A549 (cell line): ENCODE results near the gene CCDC188. TPM values are rescaled to one million over a fixed set of nuclear protein-coding genes. Genes with fewer than 3 reads are reported as not detected.

Experiments used
- ATAC-seq, 2 experiments: fragments of 200-7000 bp in 1 of 2; fragments of >200 bp in 1 of 2; cut with Nextera tagmentation in 1 of 2; cut with Tn5 transposase in 1 of 2; 3 replicates each; pipeline versions ENCODE4 v1.8.0 to v1.9.1; 2018 to 2020; ENCODE audit warnings: mild to moderate bottlenecking in 1 of 2, moderate library complexity in 1 of 2
- CTCF ChIA-PET: fragments of 300-600 bp; sonication (Branson Sonifier 250); formaldehyde crosslinking; extraction: SDS; loops from one replicate; lab custom pipeline; 2021; ENCODE audit warnings: antibody characterized with exemption, inconsistent platforms; lab: Yijun Ruan, JAX
- POLR2A ChIA-PET: fragments of 350-600 bp; formaldehyde crosslinking; extraction: SDS; loops from one replicate; lab custom pipeline; 2021; ENCODE audit warnings: antibody characterized with exemption, inconsistent platforms; lab: Yijun Ruan, JAX
- DNase-seq, 2 experiments: peaks; one replicate each; pipeline versions ENCODE4 v3.0.0 to v3.0.0-alpha.2; 2011 to 2016; ENCODE audit warnings: low read depth in 1 of 2, low spot score in 1 of 2
- FAIRE-seq: peaks from 2 replicates; lab custom pipeline; 2011; peaks lifted over from hg19 to GRCh38; lab: Jason Lieb, UNC
- H3K27ac ChIP-seq, 2 experiments: fragments of >200 bp; sonication (Bioruptor Twin); formaldehyde crosslinking; 3 replicates each; pipeline ENCODE4 v1.5.1; 2016 to 2017
- H3K4me1 ChIP-seq: fragments of >200 bp; sonication (Bioruptor Twin); formaldehyde crosslinking; 3 replicates; pipeline ENCODE4 v1.6.1; 2016
- H3K4me2 ChIP-seq: fragments of >200 bp; sonication (Bioruptor Twin); formaldehyde crosslinking; 3 replicates; pipeline ENCODE4 v1.6.1; 2016
- H3K4me3 ChIP-seq: fragments of >200 bp; sonication (Bioruptor Twin); formaldehyde crosslinking; 3 replicates; pipeline ENCODE4 v1.5.1; 2016
- H3K9me3 ChIP-seq: fragments of >200 bp; sonication (Bioruptor Twin); formaldehyde crosslinking; 3 replicates; pipeline ENCODE4 v1.6.1; 2016
- BHLHE40 ChIP-seq: IDR thresholded peaks from 2 replicates; pipeline ENCODE4 v1.6.1; 2012; ENCODE audit warnings: low read depth, low read length, inconsistent platforms
- CBX2 ChIP-seq: fragments of 200-600 bp; sonication (generic); IDR thresholded peaks from 2 replicates; pipeline ENCODE4 v1.6.1; 2016; ENCODE audit warnings: low read depth, mild to moderate bottlenecking, borderline replicate concordance
- EHMT2 ChIP-seq: fragments of 200-600 bp; sonication (generic); IDR thresholded peaks from 2 replicates; pipeline ENCODE4 v1.6.1; 2016; ENCODE audit warnings: antibody characterized with exemption, low read depth, mild to moderate bottlenecking, moderate library complexity
- JUN ChIP-seq, 2 experiments: fragments of >200 bp; sonication (Bioruptor Twin); formaldehyde crosslinking; IDR thresholded peaks; 2 replicates in 1 of 2; 3 replicates in 1 of 2; pipeline ENCODE4 v1.6.1; 2016 to 2017
- KDM1A ChIP-seq: fragments of 200-600 bp; sonication (generic); IDR thresholded peaks from 2 replicates; pipeline ENCODE4 v1.6.1; 2016; ENCODE audit warnings: low read depth, mild to moderate bottlenecking
- MAFK ChIP-seq: fragments of 450-650 bp; IDR thresholded peaks from 2 replicates; pipeline ENCODE4 v1.6.1; 2014; ENCODE audit not compliant: partially characterized antibody
- MAZ ChIP-seq: fragments of 150-350 bp; IDR thresholded peaks from 2 replicates; pipeline ENCODE4 v1.6.1; 2014; ENCODE audit warnings: antibody characterized with exemption, low read depth, low read length, borderline replicate concordance
- MYC ChIP-seq: IDR thresholded peaks from 2 replicates; pipeline ENCODE4 v1.6.1; 2012; ENCODE audit warnings: mild to moderate bottlenecking, inconsistent platforms, low read length, improper control_type of control experiment, borderline replicate concordance
- NFE2L2 ChIP-seq: fragments of 150-350 bp; conservative IDR thresholded peaks from 2 replicates; pipeline ENCODE4 v1.6.1; 2014; ENCODE audit warnings: low read length
- PHF8 ChIP-seq: fragments of 200-600 bp; sonication (generic); IDR thresholded peaks from 2 replicates; pipeline ENCODE4 v1.6.1; 2016; ENCODE audit warnings: low read depth, mild to moderate bottlenecking, antibody characterized with exemption, moderate library complexity, borderline replicate concordance
- POLR2A ChIP-seq: IDR thresholded peaks from 2 replicates; pipeline ENCODE4 v1.6.1; 2012; ENCODE audit warnings: mild to moderate bottlenecking, low read length
- RFX5 ChIP-seq: fragments of 450-650 bp; IDR thresholded peaks from 2 replicates; pipeline ENCODE4 v1.7.1; 2014; ENCODE audit warnings: antibody characterized with exemption, mild to moderate bottlenecking, moderate library complexity
- SREBF2 ChIP-seq: fragments of 450-650 bp; IDR thresholded peaks from 2 replicates; pipeline ENCODE4 v1.6.1; 2014; ENCODE audit warnings: mild to moderate bottlenecking, moderate library complexity
- TP53 ChIP-seq: fragments of 250-450 bp; sonication (Bioruptor Pico); IDR thresholded peaks from 2 replicates; pipeline ENCODE4 v1.5.0; 2021; ENCODE audit warnings: mild to moderate bottlenecking, moderate library complexity
- WGBS: methylation state at CpG from one replicate; pipeline ENCODE4 v1.1.6; 2017; ENCODE audit errors: missing lambda C conversion rate; 5-methylcytosine and 5-hydroxymethylcytosine counted together
- polyA plus RNA-seq, 4 experiments: library from polyadenylated mRNA; depleted of rRNA in 3 of 4; stranded (reverse); fragments of >200 nt; fragmentation: RNase III in 1 of 4; extraction: RNeasy Plus Mini Kit Qiagen cat#74134 plus additional on column Dnase treatment in 1 of 4; gene quantifications; 2 replicates in 3 of 4; 3 replicates in 1 of 4; pipeline ENCODE4 v1.2.3, GENCODE V29; 2011 to 2017
- TF ChIP-seq, protein P1 (sequence below): fragments of 150-350 bp; IDR thresholded peaks from 2 replicates; pipeline ENCODE4 v1.6.1; 2014; ENCODE audit warnings: low read depth, mild to moderate bottlenecking, low read length
- TF ChIP-seq, protein P2 (sequence below): IDR thresholded peaks from 2 replicates; pipeline ENCODE4 v1.6.1; 2012
- TF ChIP-seq, protein P3 (sequence below): fragments of >200 bp; sonication (Bioruptor Twin); formaldehyde crosslinking; IDR thresholded peaks from 3 replicates; pipeline ENCODE4 v1.5.1; 2016
- TF ChIP-seq, protein P4 (sequence below): fragments of >200 bp; sonication (Bioruptor Twin); formaldehyde crosslinking; IDR thresholded peaks from 2 replicates; pipeline ENCODE4 v1.6.1; 2016
- TF ChIP-seq, protein P5 (sequence below): fragments of 200-600 bp; sonication (generic); IDR thresholded peaks from 2 replicates; pipeline ENCODE4 v1.6.1; 2016; ENCODE audit warnings: antibody characterized with exemption, mild to moderate bottlenecking, moderate library complexity

The CCDC188 gene
- polyA plus RNA-seq, 2 of the 4 experiments (the other 2 are of a cell fraction) = not detected

DNA sequence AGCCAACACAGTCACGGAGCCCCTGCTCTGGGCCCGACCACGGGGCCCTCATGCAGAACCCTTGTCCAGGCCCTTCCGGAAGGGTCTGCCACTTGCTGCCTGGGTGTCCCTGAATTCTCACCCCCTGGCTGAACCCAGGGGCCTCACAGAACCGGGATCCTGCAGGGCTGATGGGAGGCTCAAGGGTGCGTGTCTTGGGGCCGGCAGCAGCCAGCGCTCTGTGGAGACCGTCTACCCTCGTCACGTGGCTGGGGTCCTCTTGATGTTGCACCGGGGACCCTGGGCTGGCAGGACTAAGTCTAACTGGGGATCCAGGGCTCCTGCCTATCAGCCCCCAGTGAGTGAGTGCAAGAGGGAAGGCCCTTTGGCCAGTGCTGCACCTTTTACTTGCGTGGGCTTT, 19.3 kb upstream of the CCDC188 start:
- DNase-seq = no peak
- ATAC-seq = no peak
- no peak overlapping the region for H3K4me2 ChIP-seq
- no peaks in the 10 kb centered on the region for H3K4me1 ChIP-seq
- WGBS = 65% methylated on average over 4 of the region's 13 CpGs
- no peak overlapping the region for H3K4me3 ChIP-seq
- H3K9me3 ChIP-seq = no peaks in the 10 kb centered on the region
- TF ChIP-seq KDM1A = no peak
- no peak for TF ChIP-seq EHMT2
- no peak for FAIRE-seq
- POLR2A ChIA-PET = no interaction called here
- H3K27ac ChIP-seq = no peak overlapping the region
- CTCF ChIA-PET = no interaction called here

DNA sequence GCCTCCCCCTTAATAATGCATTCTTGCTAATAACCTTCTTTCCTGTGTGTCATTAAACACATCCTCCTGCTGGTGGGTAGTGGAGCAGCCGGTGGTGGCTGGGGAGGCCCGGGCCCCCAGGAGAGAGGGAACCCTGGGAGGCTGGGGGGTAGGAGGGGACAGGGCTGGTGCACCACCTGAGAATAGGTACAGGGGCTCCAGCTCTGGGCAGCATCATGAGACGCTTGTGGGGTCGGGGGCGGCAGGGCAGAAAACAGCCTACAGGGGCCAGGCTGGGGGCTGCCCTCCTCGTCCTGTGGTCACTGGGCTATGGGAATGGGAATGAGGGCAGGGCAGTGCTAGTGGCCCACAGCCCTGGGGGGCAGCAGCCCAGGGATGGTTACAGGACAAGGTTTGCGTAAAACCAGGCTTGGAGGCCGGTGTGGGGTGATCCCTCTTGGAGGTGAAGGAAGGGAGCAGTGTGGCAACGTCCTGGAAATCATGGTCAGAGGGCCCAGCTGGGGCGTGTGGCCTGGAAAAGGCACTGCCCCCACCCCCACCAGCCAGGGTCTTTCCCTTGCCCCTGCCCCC, 18.5 kb upstream of the CCDC188 start:
- Histone ChIP-seq H3K27ac (no peak overlapping the region), H3K4me2 (no peak overlapping the region), H3K4me3 (no peak overlapping the region), H3K9me3 (no peaks in the 10 kb centered on the region)
- CTCF ChIA-PET = no interaction called here
- no peak for DNase-seq
- TF ChIP-seq, protein P1, sequence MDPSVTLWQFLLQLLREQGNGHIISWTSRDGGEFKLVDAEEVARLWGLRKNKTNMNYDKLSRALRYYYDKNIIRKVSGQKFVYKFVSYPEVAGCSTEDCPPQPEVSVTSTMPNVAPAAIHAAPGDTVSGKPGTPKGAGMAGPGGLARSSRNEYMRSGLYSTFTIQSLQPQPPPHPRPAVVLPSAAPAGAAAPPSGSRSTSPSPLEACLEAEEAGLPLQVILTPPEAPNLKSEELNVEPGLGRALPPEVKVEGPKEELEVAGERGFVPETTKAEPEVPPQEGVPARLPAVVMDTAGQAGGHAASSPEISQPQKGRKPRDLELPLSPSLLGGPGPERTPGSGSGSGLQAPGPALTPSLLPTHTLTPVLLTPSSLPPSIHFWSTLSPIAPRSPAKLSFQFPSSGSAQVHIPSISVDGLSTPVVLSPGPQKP = no peak
- TF ChIP-seq POLR2A (no peak), CBX2 (no peak), SREBF2 (no peak), PHF8 (no peak), RFX5 (no peak), MAFK (no peak), BHLHE40 (no peak), MAZ (no peak), MYC (no peak), NFE2L2 (no peak), TP53 (no peak)
- TF ChIP-seq, protein P2, sequence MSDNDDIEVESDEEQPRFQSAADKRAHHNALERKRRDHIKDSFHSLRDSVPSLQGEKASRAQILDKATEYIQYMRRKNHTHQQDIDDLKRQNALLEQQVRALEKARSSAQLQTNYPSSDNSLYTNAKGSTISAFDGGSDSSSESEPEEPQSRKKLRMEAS = no peak
- TF ChIP-seq, protein P3, sequence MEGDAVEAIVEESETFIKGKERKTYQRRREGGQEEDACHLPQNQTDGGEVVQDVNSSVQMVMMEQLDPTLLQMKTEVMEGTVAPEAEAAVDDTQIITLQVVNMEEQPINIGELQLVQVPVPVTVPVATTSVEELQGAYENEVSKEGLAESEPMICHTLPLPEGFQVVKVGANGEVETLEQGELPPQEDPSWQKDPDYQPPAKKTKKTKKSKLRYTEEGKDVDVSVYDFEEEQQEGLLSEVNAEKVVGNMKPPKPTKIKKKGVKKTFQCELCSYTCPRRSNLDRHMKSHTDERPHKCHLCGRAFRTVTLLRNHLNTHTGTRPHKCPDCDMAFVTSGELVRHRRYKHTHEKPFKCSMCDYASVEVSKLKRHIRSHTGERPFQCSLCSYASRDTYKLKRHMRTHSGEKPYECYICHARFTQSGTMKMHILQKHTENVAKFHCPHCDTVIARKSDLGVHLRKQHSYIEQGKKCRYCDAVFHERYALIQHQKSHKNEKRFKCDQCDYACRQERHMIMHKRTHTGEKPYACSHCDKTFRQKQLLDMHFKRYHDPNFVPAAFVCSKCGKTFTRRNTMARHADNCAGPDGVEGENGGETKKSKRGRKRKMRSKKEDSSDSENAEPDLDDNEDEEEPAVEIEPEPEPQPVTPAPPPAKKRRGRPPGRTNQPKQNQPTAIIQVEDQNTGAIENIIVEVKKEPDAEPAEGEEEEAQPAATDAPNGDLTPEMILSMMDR = no peak
- TF ChIP-seq, protein P4, sequence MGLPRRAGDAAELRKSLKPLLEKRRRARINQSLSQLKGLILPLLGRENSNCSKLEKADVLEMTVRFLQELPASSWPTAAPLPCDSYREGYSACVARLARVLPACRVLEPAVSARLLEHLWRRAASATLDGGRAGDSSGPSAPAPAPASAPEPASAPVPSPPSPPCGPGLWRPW = no peak
- TF ChIP-seq, all 56 proteins: peak for 0
- POLR2A ChIA-PET = no interaction called here
- no peak; a peak in 1 of 6 replicates for ATAC-seq
- FAIRE-seq = no peak
- H3K4me1 ChIP-seq = no peaks in the 10 kb centered on the region
- 34% methylated on average over 7 of the region's 10 CpGs for WGBS

DNA sequence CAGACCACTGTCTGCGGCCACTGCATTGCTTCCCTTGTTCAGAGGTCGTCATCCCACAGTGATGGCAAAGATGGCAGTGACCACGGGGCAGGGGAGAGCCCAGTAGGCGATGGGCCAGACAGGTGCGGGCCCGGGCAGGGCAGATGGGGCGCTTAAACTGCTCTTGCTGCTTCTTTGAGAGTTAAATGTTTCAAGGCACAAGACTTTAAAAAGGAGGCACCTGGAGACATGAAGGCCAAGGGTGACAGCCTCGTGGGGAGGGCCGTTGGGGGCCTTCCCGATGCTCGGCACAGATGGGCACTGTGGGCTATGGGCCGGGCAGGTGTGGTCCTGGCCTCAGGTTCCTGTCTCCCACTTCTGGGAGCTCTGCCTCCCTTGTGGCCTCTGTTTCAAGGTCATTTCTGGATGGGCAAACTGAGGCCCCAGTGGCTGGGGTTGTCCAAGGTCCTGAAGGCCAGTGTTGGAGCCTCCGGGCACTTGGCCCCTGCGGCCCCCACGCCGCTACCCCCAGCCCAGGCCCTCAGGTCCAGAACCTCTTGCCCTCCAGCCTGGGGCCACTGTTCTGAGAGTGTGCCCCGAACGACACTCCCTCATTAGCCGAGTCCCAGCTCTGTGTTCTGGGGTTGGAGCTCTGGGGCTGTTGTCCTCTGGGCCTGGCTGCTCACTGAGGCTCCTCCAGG, 16.9 kb upstream of the CCDC188 start:
- ChIA-PET CTCF (interaction anchor here (1.3 to 1.4 kb wide), 2 partner anchors 11 to 118 kb away, joined by 3 to 5 read pairs; no protein-coding TSS in a partner anchor), POLR2A (no interaction called here)
- H3K4me2 ChIP-seq = no peak overlapping the region

More for the DNA sequence above, 16.9 kb upstream of the CCDC188 start:
- Histone ChIP-seq H3K27ac (no peak overlapping the region), H3K4me1 (no peaks in the 10 kb centered on the region), H3K9me3 (no peaks in the 10 kb centered on the region), H3K4me3 (no peak overlapping the region)
- FAIRE-seq (no peak), DNase-seq (no peak), ATAC-seq (no peak)
- TF ChIP-seq, protein P5, sequence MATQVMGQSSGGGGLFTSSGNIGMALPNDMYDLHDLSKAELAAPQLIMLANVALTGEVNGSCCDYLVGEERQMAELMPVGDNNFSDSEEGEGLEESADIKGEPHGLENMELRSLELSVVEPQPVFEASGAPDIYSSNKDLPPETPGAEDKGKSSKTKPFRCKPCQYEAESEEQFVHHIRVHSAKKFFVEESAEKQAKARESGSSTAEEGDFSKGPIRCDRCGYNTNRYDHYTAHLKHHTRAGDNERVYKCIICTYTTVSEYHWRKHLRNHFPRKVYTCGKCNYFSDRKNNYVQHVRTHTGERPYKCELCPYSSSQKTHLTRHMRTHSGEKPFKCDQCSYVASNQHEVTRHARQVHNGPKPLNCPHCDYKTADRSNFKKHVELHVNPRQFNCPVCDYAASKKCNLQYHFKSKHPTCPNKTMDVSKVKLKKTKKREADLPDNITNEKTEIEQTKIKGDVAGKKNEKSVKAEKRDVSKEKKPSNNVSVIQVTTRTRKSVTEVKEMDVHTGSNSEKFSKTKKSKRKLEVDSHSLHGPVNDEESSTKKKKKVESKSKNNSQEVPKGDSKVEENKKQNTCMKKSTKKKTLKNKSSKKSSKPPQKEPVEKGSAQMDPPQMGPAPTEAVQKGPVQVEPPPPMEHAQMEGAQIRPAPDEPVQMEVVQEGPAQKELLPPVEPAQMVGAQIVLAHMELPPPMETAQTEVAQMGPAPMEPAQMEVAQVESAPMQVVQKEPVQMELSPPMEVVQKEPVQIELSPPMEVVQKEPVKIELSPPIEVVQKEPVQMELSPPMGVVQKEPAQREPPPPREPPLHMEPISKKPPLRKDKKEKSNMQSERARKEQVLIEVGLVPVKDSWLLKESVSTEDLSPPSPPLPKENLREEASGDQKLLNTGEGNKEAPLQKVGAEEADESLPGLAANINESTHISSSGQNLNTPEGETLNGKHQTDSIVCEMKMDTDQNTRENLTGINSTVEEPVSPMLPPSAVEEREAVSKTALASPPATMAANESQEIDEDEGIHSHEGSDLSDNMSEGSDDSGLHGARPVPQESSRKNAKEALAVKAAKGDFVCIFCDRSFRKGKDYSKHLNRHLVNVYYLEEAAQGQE = peak; percentile 35; the same call in 1 of the 2 replicates
- TF ChIP-seq JUN (IDR thresholded peaks at IDR 0.05) = no peak
- WGBS = no CpG with 5 or more reads among the region's 19 CpGs
